Testis (tissue), 3 donors: ENCODE measurements around the gene ZNRD2. TPM values are rescaled to one million over a fixed set of nuclear protein-coding genes. Genes with fewer than 3 reads are reported as not detected.

Experiments used
- DNase-seq: peaks from one replicate; pipeline ENCODE4 v3.0.0-alpha.2; 2019
- H3K27ac ChIP-seq, 2 donors: fragments of 200-600 bp; sonication (generic); one replicate each; pipeline ENCODE4 v1.5.1; 2019
- H3K27me3 ChIP-seq: fragments of 200-600 bp; sonication (generic); one replicate; pipeline ENCODE4 v1.5.1; 2019
- H3K36me3 ChIP-seq: fragments of 200-600 bp; sonication (generic); one replicate; pipeline ENCODE4 v1.5.1; 2017; ENCODE audit warnings: low read depth; ENCODE audit errors: missing control alignments
- H3K4me1 ChIP-seq: fragments of 200-600 bp; sonication (generic); one replicate; pipeline ENCODE4 v1.5.1; 2019
- H3K4me3 ChIP-seq, 2 donors: fragments of 200-600 bp; sonication (generic); one replicate each; pipeline ENCODE4 v1.5.1; 2017 to 2019
- H3K9me3 ChIP-seq: fragments of 200-600 bp; sonication (generic); one replicate; pipeline ENCODE4 v1.5.1; 2017
- CTCF ChIP-seq, 3 experiments: fragments of 450-650 bp in 2 of 3; fragments of 200-600 bp in 1 of 3; sonication (generic) in 1 of 3; IDR thresholded peaks; one replicate each; pipeline ENCODE4 v1.5.1; 2016 to 2019; ENCODE audit warnings: antibody characterized with exemption in 3 of 3, mild to moderate bottlenecking in 2 of 3, moderate library complexity in 1 of 3
- POLR2A ChIP-seq: fragments of 450-650 bp; IDR thresholded peaks from one replicate; pipeline ENCODE4 v1.6.1; 2017; ENCODE audit warnings: antibody characterized with exemption, mild to moderate bottlenecking, moderate library complexity
- WGBS, 2 donors: methylation state at CpG; one replicate each; pipeline ENCODE4 v1.1.5; 2018; 5-methylcytosine and 5-hydroxymethylcytosine counted together
- intact Hi-C: fragments of 100-400 bp; cut with DNase I; formaldehyde crosslinking; loops from one replicate; pipeline ENCODE4 v1.15.1; 2023; ENCODE audit warnings: low total_unique reads
- polyA plus RNA-seq: library from polyadenylated mRNA; stranded (reverse); fragments of 350-450 nt; fragmentation: Illumina TruSeq; extraction: RNeasy Lipid Tissue Mini Kit (QIAGEN cat#74804); gene quantifications from one replicate; pipeline ENCODE4 v1.2.3, GENCODE V29; 2014; ENCODE audit warnings: low read depth, low replicate concordance; ENCODE audit not compliant: insufficient read depth
- total RNA-seq, 2 donors: library from RNA; depleted of rRNA; stranded (reverse); fragments of >200 nt; gene quantifications; one replicate each; pipeline ENCODE4 v1.2.3, GENCODE V29; 2016

ZNRD2 gene
- total and polyA plus RNA-seq, 3 donors from 2014 or later = 67.7 to 79.6 (median 77.6) TPM

DNA sequence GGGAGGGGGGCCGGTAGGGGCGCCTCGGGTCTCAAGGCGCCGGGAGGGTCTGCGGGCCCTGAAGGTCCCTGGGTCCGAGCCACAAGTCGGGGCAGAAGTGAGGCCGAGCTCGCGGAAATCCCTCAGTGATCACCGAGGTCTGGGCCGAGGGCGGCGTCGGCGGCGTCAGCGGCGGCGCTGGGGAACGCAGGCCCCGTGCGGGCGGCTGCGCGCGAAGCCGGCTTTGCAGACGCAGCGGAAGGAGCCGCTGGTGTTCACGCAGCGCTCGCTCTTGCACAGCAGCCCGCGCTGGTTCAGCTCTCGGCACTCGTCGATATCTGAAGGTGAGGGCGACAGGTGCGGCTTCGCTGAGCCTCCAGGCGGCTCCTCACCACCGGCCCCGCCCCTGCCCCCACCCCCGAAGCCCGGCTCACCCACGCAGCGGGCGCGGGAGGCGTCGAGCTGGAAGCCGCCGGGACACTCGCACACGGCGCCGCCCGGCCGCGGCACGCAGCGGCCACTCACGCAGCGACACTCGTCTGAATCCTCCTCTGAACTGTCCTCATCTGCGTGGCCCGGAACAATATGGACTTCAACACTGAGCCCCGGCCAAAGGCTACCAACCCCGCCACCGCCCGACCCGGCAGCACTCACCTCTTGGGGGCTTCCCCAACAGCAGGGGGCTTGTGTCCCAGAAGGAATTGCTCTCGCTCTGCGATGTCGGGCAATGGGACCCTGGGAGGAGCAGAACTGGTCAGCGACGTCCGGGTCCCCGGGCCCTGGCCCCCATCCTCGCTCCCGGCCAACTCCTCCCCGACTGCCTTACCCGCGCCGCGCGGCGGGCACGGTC, 31.1 kb upstream of the ZNRD2 start:
- H3K4me3 ChIP-seq = peak overlapping the region; percentile 49 to 58
- no peaks in the 10 kb centered on the region for H3K9me3 ChIP-seq
- intact Hi-C loops = no loop called here
- no peaks in the 10 kb centered on the region for H3K36me3 ChIP-seq
- TF ChIP-seq POLR2A = no peak
- TF ChIP-seq CTCF (IDR thresholded peaks at IDR 0.05) = peak in 1 of 3 experiments; percentile 10
- no peak for DNase-seq
- WGBS, 2 donors = 65 to 68% methylated on average over 28 to 85 of the region's 92 CpGs
- H3K27me3 ChIP-seq = no peaks in the 10 kb centered on the region
- H3K27ac ChIP-seq = peak overlapping the region; percentile 60 to 89
- peaks cover 43% of the 10 kb centered on the region for H3K4me1 ChIP-seq

GRCh38 chr11:65539744-65540289, 30.5 kb upstream of the ZNRD2 start:
- TF ChIP-seq CTCF (IDR thresholded peaks at IDR 0.05) (peak in 1 of 3 experiments; percentile 28), POLR2A (no peak)
- Histone ChIP-seq H3K4me1 (peaks cover 43% of the 10 kb centered on the region), H3K4me3 (peak overlapping the region; percentile 49 to 58), H3K27me3 (no peaks in the 10 kb centered on the region), H3K27ac (peak overlapping the region; percentile 60 to 89), H3K36me3 (no peaks in the 10 kb centered on the region), H3K9me3 (no peaks in the 10 kb centered on the region)
- 8% methylated on average over 29 of the region's 60 CpGs; no CpG with 5 or more reads in 1 of the 2 donors for WGBS, 2 donors
- DNase-seq = no peak
- intact Hi-C loops = no loop called here

GRCh38 chr11:65540290-65541092, 29.8 kb upstream of the ZNRD2 start:
- Histone ChIP-seq H3K9me3 (no peaks in the 10 kb centered on the region), H3K36me3 (no peaks in the 10 kb centered on the region), H3K27ac (peak overlapping the region; percentile 69 to 89), H3K27me3 (no peaks in the 10 kb centered on the region), H3K4me3 (peak overlapping the region; percentile 49 to 58), H3K4me1 (peaks cover 39% of the 10 kb centered on the region)
- DNase-seq = peak; percentile 84
- 0 to 4% methylated on average over 23 to 59 of the region's 78 CpGs for WGBS, 2 donors
- intact Hi-C loops = no loop called here
- TF ChIP-seq CTCF (IDR thresholded peaks at IDR 0.05) (peak; percentile 70 to 91 (median 80)), POLR2A (no peak)

DNA sequence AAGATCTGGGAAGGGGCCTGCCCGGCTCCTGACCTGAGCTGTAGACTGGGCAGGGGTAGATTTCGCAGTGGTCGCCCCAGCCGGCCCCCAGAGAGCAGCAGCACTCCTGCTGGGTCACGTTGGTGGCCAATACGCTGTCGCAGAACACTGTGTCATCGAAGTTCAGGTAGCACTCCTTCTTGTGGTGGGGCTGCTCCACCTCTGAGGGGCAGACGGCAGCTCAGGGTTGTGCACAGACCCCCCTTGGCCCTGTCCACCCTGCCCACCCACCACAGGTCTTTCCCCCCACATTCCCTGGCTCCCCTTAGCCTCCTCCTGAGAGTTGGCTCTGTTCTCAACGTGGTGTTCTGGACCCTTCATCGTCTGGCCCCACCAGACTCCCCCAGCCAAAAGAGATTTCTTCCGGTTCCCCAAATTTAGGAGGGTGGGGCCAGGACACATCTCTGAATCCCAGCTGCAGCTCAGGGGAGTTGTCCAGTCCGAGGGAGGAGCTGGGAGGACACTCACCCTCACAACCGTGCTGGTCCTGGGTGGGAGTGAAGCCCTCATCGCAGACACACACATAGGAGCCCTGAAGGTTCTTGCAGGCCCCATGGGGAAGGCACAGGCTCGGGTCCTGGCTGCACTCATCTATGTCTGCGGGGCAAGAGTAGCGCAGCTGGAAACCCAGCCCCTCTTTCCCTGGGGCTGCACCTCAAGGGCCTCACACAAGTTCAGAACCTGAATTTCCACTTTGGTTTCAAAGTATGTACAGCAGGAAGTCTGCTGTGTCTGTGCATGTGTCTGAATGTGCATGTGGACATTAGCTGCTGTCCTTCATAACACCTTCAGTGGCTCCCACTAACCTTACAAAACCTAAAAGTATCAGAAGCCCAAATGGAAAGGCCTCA, 28.9 kb upstream of the ZNRD2 start:
- Histone ChIP-seq H3K9me3 (no peaks in the 10 kb centered on the region), H3K4me1 (peaks cover 33% of the 10 kb centered on the region), H3K4me3 (peak overlapping the region; percentile 49 to 58), H3K27me3 (no peaks in the 10 kb centered on the region), H3K27ac (peak overlapping the region; percentile 69 to 89), H3K36me3 (no peaks in the 10 kb centered on the region)
- DNase-seq = no peak
- intact Hi-C loops = no loop called here
- TF ChIP-seq POLR2A (no peak), CTCF (IDR thresholded peaks at IDR 0.05) (no peak)
- 37 to 48% methylated on average over 15 to 18 of the region's 18 CpGs for WGBS, 2 donors
